ENCODE measurements around the gene ZNF385D.
A peak's percentile ranks its signal among the peaks of the same experiment; 100 is the strongest.

The ZNF385D gene

DNA sequence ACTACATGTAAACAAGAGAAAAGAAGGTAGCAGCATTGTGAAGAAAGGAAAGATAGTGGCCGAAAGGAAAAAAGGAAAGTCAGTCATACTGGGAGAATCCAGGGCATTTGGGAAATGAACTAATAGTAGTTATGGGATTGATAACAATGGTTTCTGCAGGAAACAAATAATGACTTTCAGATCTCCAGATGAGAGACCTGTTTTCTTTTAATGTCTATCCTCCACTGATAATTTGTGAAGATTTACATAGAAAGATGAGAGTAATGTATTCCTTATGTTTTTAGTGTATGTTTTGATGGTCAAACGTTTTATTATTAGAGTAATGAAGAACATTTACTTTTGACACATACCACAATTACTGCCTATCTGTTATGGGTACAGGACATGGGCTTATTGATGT lies 15.0 kb upstream of the ZNF385D start:
- no peak overlapping the region for H2AFZ ChIP-seq (ENCODE audit: insufficient read depth, low read length, poor library complexity)
- H3K36me3 ChIP-seq (ENCODE audit: control insufficient read depth in 1 of 2, insufficient read depth in 2 of 2, low read length in 2 of 2), result no peaks in the 10 kb centered on the region
- no peak overlapping the region for H2BK5ac ChIP-seq (ENCODE audit: low read depth, low read length, poor library complexity)
- H3K14ac ChIP-seq (ENCODE audit: low read length), result no peak overlapping the region
- no peak overlapping the region for H3K4me3 ChIP-seq (ENCODE audit: low read depth, low read length)
- no peak overlapping the region for H3K4ac ChIP-seq (ENCODE audit: low read depth, low read length)
- no peaks in the 10 kb centered on the region for H3K4me1 ChIP-seq (ENCODE audit: control insufficient read depth in 1 of 2, insufficient read depth in 2 of 2, low read length in 2 of 2)
- no peak overlapping the region for H3K23ac ChIP-seq (ENCODE audit: low read length)
- H3K79me1 ChIP-seq (ENCODE audit: low read length), result no peaks in the 10 kb centered on the region
- H3K4me2 ChIP-seq (ENCODE audit: low read length), result no peak overlapping the region
- no peak overlapping the region for H2BK120ac ChIP-seq (ENCODE audit: insufficient read depth, low read length, poor library complexity)
- no peak overlapping the region for H3K9ac ChIP-seq (ENCODE audit: low read length)
- no peak overlapping the region for H4K12ac ChIP-seq (ENCODE audit: low read depth, low read length)
- no CpG with 5 or more reads among the region's 2 CpGs for WGBS (ENCODE audit: extremely low coverage, insufficient coverage, insufficient read length)
- no peak overlapping the region for H2BK12ac ChIP-seq (ENCODE audit: low read length)
- no peaks in the 10 kb centered on the region for H3K9me3 ChIP-seq (ENCODE audit: insufficient read depth, low read depth, low read length)
- no peaks in the 10 kb centered on the region for H3K79me2 ChIP-seq (ENCODE audit: control insufficient read depth, insufficient read depth, low read length, poor library complexity)
- H3K27ac ChIP-seq (ENCODE audit: low read depth, low read length), result no peak overlapping the region
- no peak overlapping the region for H4K8ac ChIP-seq (ENCODE audit: low read depth, low read length)
- no peak overlapping the region for H3K18ac ChIP-seq (ENCODE audit: low read length)
- no peak for DNase-seq
- no peak overlapping the region for H4K91ac ChIP-seq (ENCODE audit: low read depth, low read length)
- H2AK5ac ChIP-seq (ENCODE audit: low read length), result no peak overlapping the region
- H3K27me3 ChIP-seq (ENCODE audit: insufficient read depth, low read length), result no peaks in the 10 kb centered on the region

DNA sequence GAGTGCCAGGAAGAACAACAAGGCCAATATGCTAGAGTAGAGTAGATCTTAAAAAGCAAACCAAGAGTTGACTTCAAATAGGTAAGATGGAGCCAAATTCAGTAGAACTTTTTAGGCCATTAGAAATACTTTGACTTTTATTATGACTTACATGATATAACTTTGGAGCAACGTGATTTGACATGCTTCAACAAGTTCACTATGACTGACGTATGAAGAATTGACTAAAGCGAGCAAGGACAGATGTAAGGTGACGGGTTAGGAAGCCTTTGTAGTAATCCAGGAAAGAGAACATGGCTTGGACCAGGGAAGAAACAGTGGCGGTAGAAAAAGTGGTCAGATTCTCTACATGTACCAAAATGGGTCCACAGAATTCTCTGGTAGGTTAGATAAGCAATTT lies 4.9 kb upstream of the ZNF385D start:
- Histone ChIP-seq H3K9ac (ENCODE audit: low read length) (no peak overlapping the region), H3K4me1 (ENCODE audit: control insufficient read depth in 1 of 2, insufficient read depth in 2 of 2, low read length in 2 of 2) (no peaks in the 10 kb centered on the region), H3K18ac (ENCODE audit: low read length) (no peak overlapping the region), H3K36me3 (ENCODE audit: control insufficient read depth in 1 of 2, insufficient read depth in 2 of 2, low read length in 2 of 2) (no peaks in the 10 kb centered on the region), H3K27me3 (ENCODE audit: insufficient read depth, low read length) (peaks cover under 1% of the 10 kb centered on the region), H2AK5ac (ENCODE audit: low read length) (no peak overlapping the region), H3K4me2 (ENCODE audit: low read length) (no peak overlapping the region), H4K8ac (ENCODE audit: low read depth, low read length) (no peak overlapping the region), H2BK5ac (ENCODE audit: low read depth, low read length, poor library complexity) (no peak overlapping the region), H3K4ac (ENCODE audit: low read depth, low read length) (no peak overlapping the region), H2BK120ac (ENCODE audit: insufficient read depth, low read length, poor library complexity) (no peak overlapping the region), H3K4me3 (ENCODE audit: low read depth, low read length) (no peak overlapping the region), H4K12ac (ENCODE audit: low read depth, low read length) (no peak overlapping the region), H3K79me1 (ENCODE audit: low read length) (no peaks in the 10 kb centered on the region), H2BK12ac (ENCODE audit: low read length) (no peak overlapping the region), H3K9me3 (ENCODE audit: insufficient read depth, low read depth, low read length) (no peaks in the 10 kb centered on the region), H3K79me2 (ENCODE audit: control insufficient read depth, insufficient read depth, low read length, poor library complexity) (no peaks in the 10 kb centered on the region), H2AFZ (ENCODE audit: insufficient read depth, low read length, poor library complexity) (no peak overlapping the region), H3K23ac (ENCODE audit: low read length) (no peak overlapping the region), H3K27ac (ENCODE audit: low read depth, low read length) (no peak overlapping the region), H4K91ac (ENCODE audit: low read depth, low read length) (no peak overlapping the region), H3K14ac (ENCODE audit: low read length) (no peak overlapping the region)
- whole genome bisulfite sequencing (ENCODE audit: extremely low coverage, insufficient coverage, insufficient read length), result no CpG with 5 or more reads among the region's 5 CpGs
- no peak for DNase-seq

DNA sequence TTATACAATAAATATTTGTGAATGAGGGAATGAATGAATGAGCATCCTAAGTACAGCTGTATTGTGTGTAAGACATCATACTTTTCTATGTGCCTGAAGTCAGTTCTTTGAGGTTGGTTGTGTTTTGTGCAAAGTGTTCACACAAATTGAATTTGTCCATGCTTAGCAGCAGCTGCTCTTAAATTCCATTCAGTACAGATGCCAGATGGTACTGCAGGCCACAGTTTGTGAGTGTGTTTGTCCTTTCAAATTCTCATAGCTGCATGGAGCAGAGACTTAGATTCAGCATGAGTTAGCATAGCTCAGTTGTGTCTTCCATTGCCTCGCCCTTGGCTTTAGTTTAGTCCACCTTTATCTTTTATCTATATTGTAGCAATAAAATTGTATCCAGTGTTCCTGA lies 3.8 kb upstream of the ZNF385D start:
- H3K23ac ChIP-seq (ENCODE audit: low read length), result no peak overlapping the region
- no peaks in the 10 kb centered on the region for H3K79me1 ChIP-seq (ENCODE audit: low read length)
- no peak overlapping the region for H3K27ac ChIP-seq (ENCODE audit: low read depth, low read length)
- no peak overlapping the region for H2BK12ac ChIP-seq (ENCODE audit: low read length)
- H3K36me3 ChIP-seq (ENCODE audit: control insufficient read depth in 1 of 2, insufficient read depth in 2 of 2, low read length in 2 of 2), result no peaks in the 10 kb centered on the region
- no peak overlapping the region for H2AFZ ChIP-seq (ENCODE audit: insufficient read depth, low read length, poor library complexity)
- H4K91ac ChIP-seq (ENCODE audit: low read depth, low read length), result no peak overlapping the region
- H3K14ac ChIP-seq (ENCODE audit: low read length), result no peak overlapping the region
- H3K4ac ChIP-seq (ENCODE audit: low read depth, low read length), result no peak overlapping the region
- no peak overlapping the region for H4K8ac ChIP-seq (ENCODE audit: low read depth, low read length)
- H3K4me2 ChIP-seq (ENCODE audit: low read length), result no peak overlapping the region
- no peaks in the 10 kb centered on the region for H3K9me3 ChIP-seq (ENCODE audit: insufficient read depth, low read depth, low read length)
- H2BK5ac ChIP-seq (ENCODE audit: low read depth, low read length, poor library complexity), result no peak overlapping the region
- no peak overlapping the region for H3K9ac ChIP-seq (ENCODE audit: low read length)
- DNase-seq, result no peak
- no peak overlapping the region for H3K18ac ChIP-seq (ENCODE audit: low read length)
- no peaks in the 10 kb centered on the region for H3K4me1 ChIP-seq (ENCODE audit: control insufficient read depth in 1 of 2, insufficient read depth in 2 of 2, low read length in 2 of 2)
- H3K79me2 ChIP-seq (ENCODE audit: control insufficient read depth, insufficient read depth, low read length, poor library complexity), result no peaks in the 10 kb centered on the region
- H2BK120ac ChIP-seq (ENCODE audit: insufficient read depth, low read length, poor library complexity), result no peak overlapping the region
- no peak overlapping the region for H4K12ac ChIP-seq (ENCODE audit: low read depth, low read length)
- no peak overlapping the region for H2AK5ac ChIP-seq (ENCODE audit: low read length)
- H3K4me3 ChIP-seq (ENCODE audit: low read depth, low read length), result no peak overlapping the region
- H3K27me3 ChIP-seq (ENCODE audit: insufficient read depth, low read length), result peaks cover 4% of the 10 kb centered on the region
- WGBS (ENCODE audit: extremely low coverage, insufficient coverage, insufficient read length), result no CpG with 5 or more reads among the region's 1 CpG

DNA sequence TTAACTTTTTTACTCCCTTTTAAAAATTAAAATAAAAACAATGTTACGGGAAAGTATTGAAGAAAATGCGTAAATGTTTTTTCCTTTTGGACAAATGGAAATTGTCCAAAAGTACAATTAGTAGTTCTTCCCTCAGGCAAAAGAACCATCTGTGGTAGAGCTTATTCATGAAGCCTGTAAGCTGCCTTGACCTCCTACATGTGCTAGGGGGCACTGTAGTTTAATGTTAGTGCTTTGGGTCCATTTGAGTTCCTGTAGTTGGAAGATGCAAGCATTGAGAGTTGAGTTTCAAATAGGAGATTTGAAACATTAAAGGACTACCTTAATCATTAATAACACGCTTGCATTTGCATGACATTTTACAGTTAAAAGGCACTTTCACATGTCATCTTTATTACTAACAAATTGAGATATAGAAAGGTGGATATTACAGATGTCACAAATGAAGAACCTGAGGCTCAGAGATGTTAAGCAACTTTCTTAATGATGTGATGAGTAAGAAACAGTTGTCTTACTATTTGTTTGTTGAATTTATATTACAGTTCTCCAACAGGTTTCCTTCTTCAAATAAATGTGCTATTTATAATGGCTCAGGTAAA lies 1.8 kb upstream of the ZNF385D start:
- peak in 1 of 2 donors; percentile 33 for DNase-seq
- no peak overlapping the region for H3K4ac ChIP-seq (ENCODE audit: low read depth, low read length)
- H2BK12ac ChIP-seq (ENCODE audit: low read length), result no peak overlapping the region
- no peak overlapping the region for H2AK5ac ChIP-seq (ENCODE audit: low read length)
- no peaks in the 10 kb centered on the region for H3K79me2 ChIP-seq (ENCODE audit: control insufficient read depth, insufficient read depth, low read length, poor library complexity)
- no peak overlapping the region for H3K14ac ChIP-seq (ENCODE audit: low read length)
- H3K9ac ChIP-seq (ENCODE audit: low read length), result no peak overlapping the region
- no peak overlapping the region for H4K12ac ChIP-seq (ENCODE audit: low read depth, low read length)
- no peak overlapping the region for H2BK120ac ChIP-seq (ENCODE audit: insufficient read depth, low read length, poor library complexity)
- no peak overlapping the region for H2BK5ac ChIP-seq (ENCODE audit: low read depth, low read length, poor library complexity)
- H3K4me2 ChIP-seq (ENCODE audit: low read length), result no peak overlapping the region
- no peaks in the 10 kb centered on the region for H3K4me1 ChIP-seq (ENCODE audit: control insufficient read depth in 1 of 2, insufficient read depth in 2 of 2, low read length in 2 of 2)
- H3K23ac ChIP-seq (ENCODE audit: low read length), result no peak overlapping the region
- H3K4me3 ChIP-seq (ENCODE audit: low read depth, low read length), result no peak overlapping the region
- peaks cover 4% of the 10 kb centered on the region for H3K27me3 ChIP-seq (ENCODE audit: insufficient read depth, low read length)
- H3K18ac ChIP-seq (ENCODE audit: low read length), result no peak overlapping the region
- H3K27ac ChIP-seq (ENCODE audit: low read depth, low read length), result no peak overlapping the region
- H3K79me1 ChIP-seq (ENCODE audit: low read length), result no peaks in the 10 kb centered on the region
- H2AFZ ChIP-seq (ENCODE audit: insufficient read depth, low read length, poor library complexity), result no peak overlapping the region
- no peak overlapping the region for H4K91ac ChIP-seq (ENCODE audit: low read depth, low read length)
- WGBS (ENCODE audit: extremely low coverage, insufficient coverage, insufficient read length), result no CpG with 5 or more reads among the region's 3 CpGs
- H3K9me3 ChIP-seq (ENCODE audit: insufficient read depth, low read depth, low read length), result no peaks in the 10 kb centered on the region
- no peaks in the 10 kb centered on the region for H3K36me3 ChIP-seq (ENCODE audit: control insufficient read depth in 1 of 2, insufficient read depth in 2 of 2, low read length in 2 of 2)
- no peak overlapping the region for H4K8ac ChIP-seq (ENCODE audit: low read depth, low read length)
